GM12892 (cell line): ENCODE results near the gene CLEC4M.

ENCODE experiments used
- POLR2A ChIP-seq: IDR thresholded peaks from 2 replicates; pipeline ENCODE4 v1.6.1; 2011; ENCODE audit warnings: low read depth, low read length, control low read depth
- POLR2AphosphoS5 ChIP-seq: IDR thresholded peaks from 2 replicates; pipeline ENCODE4 v1.6.1; 2011; ENCODE audit warnings: low read depth, low read length, control low read depth

DNA sequence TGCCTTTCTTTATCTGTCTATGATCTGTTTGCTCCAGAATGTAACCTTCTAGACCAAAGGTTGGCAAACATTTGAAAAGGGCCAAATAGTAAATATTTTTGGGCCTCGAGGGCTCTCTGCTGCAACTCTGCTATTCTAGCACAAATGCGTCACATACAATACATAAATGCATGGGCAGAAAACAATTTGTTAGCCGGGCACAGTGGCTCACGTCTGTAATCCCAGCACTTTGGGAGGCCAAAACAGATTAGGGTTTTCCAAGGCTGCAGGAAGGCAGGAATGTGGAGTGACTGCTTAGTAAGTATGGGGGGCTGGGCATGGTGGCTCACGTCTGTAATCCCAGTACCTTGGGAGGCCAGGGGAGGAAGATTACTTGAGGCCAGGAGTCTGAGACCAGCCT is 45.1 kb downstream of the CLEC4M start:
- TF ChIP-seq POLR2AphosphoS5 (no peak), POLR2A (no peak)
